NCI-H2171 (cell line): ENCODE results near the gene TEX55.
"Not testable (repeated sequence)": the region's sequence is repeated elsewhere in the genome, so short reads cannot be mapped to it uniquely, and the experiment has no call there.

ENCODE experiments used
- DNase-seq: peaks from one replicate; lab custom pipeline; 2025; lab: John Stamatoyannopoulos, UW

TEX55 gene

GRCh38 chr3:119145500-119146167 lies at the start of gene TEX55:
TEX55 (plus strand) TSS chr3:119146165; CDS start chr3:119146190, 25 bp downstream.
- peak; percentile 16 for DNase-seq

- DNase-seq, result no peak
Measured at GRCh38 chr3:119098003-119098402, 48.0 kb upstream of the TEX55 start.

GRCh38 chr3:119098619-119099222 lies 47.2 kb upstream of the TEX55 start:
- peak; percentile 1 for DNase-seq

GRCh38 chr3:119099785-119100184 lies 46.2 kb upstream of the TEX55 start:
- no peak for DNase-seq

- DNase-seq, result no peak
Measured at GRCh38 chr3:119104031-119104430, 41.9 kb upstream of the TEX55 start.

GRCh38 chr3:119118330-119118729 lies 27.6 kb upstream of the TEX55 start:
- DNase-seq, result not testable (repeated sequence)

- no peak for DNase-seq
Measured at GRCh38 chr3:119120480-119120879, 25.5 kb upstream of the TEX55 start.

- DNase-seq, result no peak
Measured at GRCh38 chr3:119122350-119122749, 23.6 kb upstream of the TEX55 start.

GRCh38 chr3:119125342-119125741 lies 20.6 kb upstream of the TEX55 start:
- no peak for DNase-seq

GRCh38 chr3:119125742-119126504 lies 20.0 kb upstream of the TEX55 start:
- no peak for DNase-seq

- not testable (repeated sequence) for DNase-seq
Measured at GRCh38 chr3:119130291-119130690, 15.7 kb upstream of the TEX55 start.

GRCh38 chr3:119132291-119132690 lies 13.7 kb upstream of the TEX55 start:
- DNase-seq, result not testable (repeated sequence)

- DNase-seq, result not testable (repeated sequence)
Measured at GRCh38 chr3:119139360-119139759, 6.6 kb upstream of the TEX55 start.

- no peak for DNase-seq
Measured at GRCh38 chr3:119140466-119140865, 5.5 kb upstream of the TEX55 start.

- DNase-seq, result no peak
Measured at GRCh38 chr3:119145128-119145499, 851 bp upstream of the TEX55 start.

GRCh38 chr3:119146578-119147375 lies 812 bp downstream of the TEX55 start:
- DNase-seq, result no peak

- DNase-seq, result no peak
Measured at GRCh38 chr3:119147494-119147893, 1.5 kb downstream of the TEX55 start.

- no peak for DNase-seq
Measured at GRCh38 chr3:119148493-119149180, 2.7 kb downstream of the TEX55 start.

GRCh38 chr3:119149484-119149883 lies 3.5 kb downstream of the TEX55 start:
- no peak for DNase-seq

GRCh38 chr3:119156868-119157267 lies 10.9 kb downstream of the TEX55 start:
- no peak for DNase-seq

GRCh38 chr3:119157971-119158370 lies 12.0 kb downstream of the TEX55 start:
- DNase-seq, result no peak

- no peak for DNase-seq
Measured at GRCh38 chr3:119160361-119160760, 14.4 kb downstream of the TEX55 start.
